UCSD-AML1 (cell line): ENCODE results near the gene CATSPER4.
A peak's percentile ranks its signal among the peaks of the same experiment; 100 is the strongest.
"Not testable (repeated sequence)": the region's sequence is repeated elsewhere in the genome, so short reads cannot be mapped to it uniquely, and the experiment has no call there.

Source experiments
- DNase-seq: peaks from one replicate; lab custom pipeline; 2025; ENCODE audit not compliant: unreplicated experiment; lab: John Stamatoyannopoulos, UW

The CATSPER4 gene

DNA sequence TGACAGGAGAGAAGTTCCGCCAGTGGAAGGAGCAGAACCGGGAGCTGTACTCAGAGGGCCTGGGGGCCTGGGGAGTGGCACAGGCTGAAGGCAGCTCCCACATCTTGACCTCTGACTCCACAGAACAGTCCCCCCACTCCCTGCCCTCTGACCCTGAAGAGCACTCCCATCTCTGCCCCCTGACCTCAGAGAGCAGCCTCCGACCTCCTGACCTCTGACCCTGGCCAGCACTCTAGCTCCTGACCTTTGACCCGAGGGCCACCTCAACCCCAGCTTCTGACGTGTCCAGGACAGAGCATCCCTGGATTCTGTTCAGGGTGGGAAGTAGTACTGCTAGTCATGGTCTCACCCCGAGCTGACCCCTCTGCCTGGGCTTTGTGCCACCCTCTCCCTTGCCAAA, 1.1 kb upstream of the CATSPER4 start:
- DNase-seq, result no peak

DNA sequence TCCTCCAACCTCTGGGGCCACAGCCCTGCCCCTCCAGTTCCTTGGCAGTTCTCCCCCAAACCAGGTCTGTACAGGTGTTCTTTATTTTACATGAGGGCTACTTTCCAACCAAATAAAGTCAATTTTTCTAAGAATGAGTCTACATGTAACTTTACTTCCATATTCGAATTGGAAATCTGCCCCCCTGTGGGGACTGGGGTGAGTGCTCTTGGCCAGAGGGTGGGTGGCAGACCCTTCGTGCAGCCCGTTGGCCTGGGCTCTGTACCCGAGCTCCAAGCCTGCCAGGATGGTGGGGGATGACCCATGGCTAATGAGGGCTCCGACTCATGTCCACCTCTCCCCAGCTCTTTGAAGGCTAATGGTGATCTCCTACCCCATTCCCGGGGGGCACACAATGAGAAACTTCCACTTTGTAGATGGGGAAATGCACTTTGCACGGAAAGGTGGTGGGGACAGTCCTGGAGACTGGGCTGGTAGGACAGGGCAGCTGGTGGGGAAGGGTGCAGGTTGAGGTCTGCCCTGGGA, 589 bp upstream of the CATSPER4 start:
- no peak for DNase-seq

- DNase-seq, result no peak
These were observed 1.3 kb downstream of the CATSPER4 start for GRCh38 chr1:26191739-26192138.

GRCh38 chr1:26195805-26196204, 5.4 kb downstream of the CATSPER4 start:
- DNase-seq, result no peak

DNA sequence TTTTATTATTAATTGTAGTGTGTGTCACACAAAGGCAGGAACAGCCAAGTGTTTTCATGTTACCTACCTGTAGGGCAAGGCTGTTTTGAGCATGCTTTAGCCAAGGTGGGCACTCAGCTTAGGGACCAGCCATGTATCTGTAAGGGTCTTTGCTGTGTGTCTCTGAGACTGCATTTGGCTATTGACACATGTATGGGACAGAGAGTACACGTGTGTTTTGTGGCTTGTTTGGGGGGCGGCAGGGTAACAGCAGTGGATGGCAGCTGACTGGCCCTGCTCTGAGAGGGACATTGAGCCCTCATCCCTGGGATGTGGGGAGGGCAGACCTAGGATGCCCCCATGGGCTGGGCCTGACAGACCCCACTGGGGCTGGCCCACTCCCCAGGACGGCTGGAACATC, 6.9 kb downstream of the CATSPER4 start:
- no peak for DNase-seq

DNA sequence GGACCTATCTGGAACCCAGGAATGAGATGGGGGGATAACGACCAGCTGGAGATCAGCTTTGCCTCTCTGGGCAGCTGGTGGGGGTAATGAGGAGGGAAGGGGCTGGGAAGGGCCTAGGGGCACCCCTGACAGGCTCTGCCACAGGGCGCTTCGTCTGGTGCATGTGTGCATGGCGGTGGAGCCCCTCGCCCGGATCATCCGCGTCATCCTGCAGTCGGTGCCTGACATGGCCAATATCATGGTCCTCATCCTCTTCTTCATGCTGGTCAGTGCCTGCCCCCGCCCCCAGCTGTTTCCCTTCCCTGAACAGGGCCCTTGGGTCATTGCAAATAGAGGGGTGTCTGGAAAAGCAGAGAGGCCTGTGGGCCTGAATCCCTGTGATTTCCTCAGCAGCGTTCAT, 7.4 kb downstream of the CATSPER4 start:
- DNase-seq, result no peak

DNA sequence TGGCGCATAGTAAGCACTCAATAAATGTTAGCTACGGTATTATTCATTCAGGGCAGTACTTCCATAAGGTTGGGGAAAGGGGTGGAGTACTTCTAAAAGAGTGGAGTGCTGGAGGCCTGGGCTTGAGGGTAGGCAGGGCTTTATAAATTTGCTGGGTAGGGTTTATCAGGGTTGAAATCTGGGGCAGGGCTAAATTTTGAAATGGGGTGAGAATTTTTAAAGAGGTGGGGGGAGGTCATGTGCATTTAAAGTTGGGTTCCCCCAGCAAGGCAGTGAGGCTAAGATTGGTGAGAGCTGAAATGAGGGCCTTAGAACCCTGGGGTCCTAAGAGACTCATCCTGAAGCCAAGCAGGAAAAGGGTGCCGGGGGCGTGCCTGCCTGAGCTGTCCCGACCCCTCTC, 10.0 kb downstream of the CATSPER4 start:
- DNase-seq, result no peak

GRCh38 chr1:26203642-26204318, 13.4 kb downstream of the CATSPER4 start:
- peak; percentile 21 for DNase-seq

GRCh38 chr1:26210147-26210870, 19.9 kb downstream of the CATSPER4 start:
- DNase-seq, result no peak

GRCh38 chr1:26212726-26213125, 22.3 kb downstream of the CATSPER4 start:
- DNase-seq, result no peak

GRCh38 chr1:26213335-26213905, 23.0 kb downstream of the CATSPER4 start:
- DNase-seq, result no peak

GRCh38 chr1:26215246-26215645, 24.8 kb downstream of the CATSPER4 start:
- DNase-seq, result no peak

GRCh38 chr1:26218906-26219494, 28.6 kb downstream of the CATSPER4 start:
- DNase-seq, result no peak

GRCh38 chr1:26220199-26220912, 30.0 kb downstream of the CATSPER4 start:
- DNase-seq, result no peak

- no peak for DNase-seq
These were observed 30.7 kb downstream of the CATSPER4 start for GRCh38 chr1:26221094-26221493.

DNA sequence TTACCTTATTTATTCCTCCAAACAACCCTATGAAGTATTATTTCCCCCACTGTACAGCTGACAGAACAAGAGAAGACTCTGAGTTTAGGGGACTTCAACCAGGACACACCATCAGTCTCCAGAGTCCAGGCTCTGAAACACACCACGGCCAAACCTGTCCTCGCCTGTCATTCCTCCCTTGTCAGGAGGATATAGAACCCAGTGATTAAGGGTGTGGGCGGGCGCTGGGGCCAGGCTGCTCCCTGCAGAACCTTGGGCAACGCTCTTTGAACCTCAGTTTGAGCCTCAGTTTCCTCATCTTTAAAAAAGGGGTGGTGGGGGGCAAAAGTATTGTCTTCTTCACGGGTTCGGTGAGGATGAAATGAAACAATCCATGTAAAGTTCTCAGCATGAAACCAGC, 34.2 kb downstream of the CATSPER4 start:
- DNase-seq, result no peak

DNA sequence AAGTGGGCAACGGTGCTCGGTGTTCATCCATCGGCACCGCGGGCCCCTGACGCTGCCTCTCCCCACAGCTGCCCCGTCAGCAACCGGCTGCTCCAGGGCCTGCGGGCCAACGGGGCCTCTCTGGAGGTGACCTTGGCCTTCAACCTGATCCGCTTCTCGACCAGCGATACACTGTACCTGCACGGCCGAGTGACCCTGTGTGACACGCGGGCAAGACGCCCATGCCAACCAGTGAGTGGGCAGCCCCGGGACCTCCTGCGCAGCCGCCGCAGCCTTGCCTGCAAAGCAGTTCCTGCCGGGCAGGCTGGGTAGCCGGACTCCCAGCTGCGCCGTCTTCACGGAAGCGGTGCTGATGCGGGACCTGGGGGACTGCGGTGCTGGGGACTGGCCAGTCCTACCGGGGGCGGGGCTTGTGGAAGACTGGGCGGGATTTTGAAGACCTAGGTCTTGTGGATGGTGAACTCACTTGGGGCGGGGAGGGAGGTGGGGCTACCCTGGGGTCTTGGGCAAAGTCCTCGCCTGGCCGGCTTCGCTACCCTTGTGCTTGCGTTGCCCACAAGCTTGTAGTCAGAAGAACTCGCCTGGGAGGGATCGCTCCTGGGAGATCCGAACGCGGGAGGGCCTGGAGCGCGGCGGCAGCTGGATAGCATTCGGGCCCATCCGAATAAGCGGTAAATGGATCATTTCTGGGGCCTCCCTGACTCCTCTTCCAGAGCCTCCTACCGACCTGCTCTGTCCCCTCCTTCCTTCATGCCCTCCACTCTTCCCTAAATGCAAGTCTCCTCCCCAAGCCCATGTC, 34.8 kb downstream of the CATSPER4 start:
- no peak for DNase-seq

GRCh38 chr1:26230682-26231081, 40.3 kb downstream of the CATSPER4 start:
- DNase-seq, result not testable (repeated sequence)

- peak; percentile 98 for DNase-seq
These were observed 43.7 kb downstream of the CATSPER4 start, which contains the start of gene CEP85 for GRCh38 chr1:26233903-26234643. Gene CEP85 (plus strand): TSS chr1:26234200. CDS start chr1:26239784, 5,584 bp downstream.
